Lower leg skin (tissue), 4 donors: ENCODE data around the gene NTRK2. TPM values are rescaled to one million over a fixed set of nuclear protein-coding genes. Genes with fewer than 3 reads are reported as not detected.

Experiments used
- DNase-seq, 2 donors: peaks; one replicate each; pipeline ENCODE4 v3.0.0-alpha.2; 2019; ENCODE audit warnings: low spot score in 2 of 2
- H3K4me3 ChIP-seq: fragments of 200-600 bp; sonication (generic); 2 replicates; pipeline ENCODE4 v1.5.1; 2017; ENCODE audit warnings: mild to moderate bottlenecking, low read depth; ENCODE audit not compliant: poor library complexity, severe bottlenecking
- CTCF ChIP-seq, 3 donors: fragments of 450-650 bp; IDR thresholded peaks; one replicate each; pipeline ENCODE4 v1.5.1; 2016; ENCODE audit warnings: antibody characterized with exemption in 3 of 3, mild to moderate bottlenecking in 3 of 3, moderate library complexity in 2 of 3
- POLR2A ChIP-seq, 2 donors: fragments of 450-650 bp; IDR thresholded peaks; one replicate each; pipeline ENCODE4 v1.6.1; 2016 to 2017; ENCODE audit warnings: antibody characterized with exemption in 2 of 2, mild to moderate bottlenecking in 1 of 2, moderate library complexity in 1 of 2
- WGBS, 2 donors: methylation state at CpG; one replicate each; pipeline ENCODE4 v1.1.5; 2018; 5-methylcytosine and 5-hydroxymethylcytosine counted together
- intact Hi-C: fragments of 100-400 bp; cut with DNase I; formaldehyde crosslinking; loops from one replicate; pipeline ENCODE4 v1.15.0; 2023; ENCODE audit warnings: low total_unique reads
- total RNA-seq, 4 donors: library from RNA; depleted of rRNA; stranded (reverse); fragments of >200 nt; gene quantifications; one replicate each; pipeline ENCODE4 v1.1.0, GENCODE V29; 2016

NTRK2 gene
- total RNA-seq, 4 donors from 2014 or later: 6.2 to 16.3 (median 10.3) TPM

- intact Hi-C loops: no loop called here
- H3K4me3 ChIP-seq: no peak overlapping the region
- no peak for DNase-seq
- TF ChIP-seq CTCF (IDR thresholded peaks at IDR 0.05) (no peak), POLR2A (IDR thresholded peaks at IDR 0.05) (no peak)
- WGBS, 2 donors: 50 to 52% methylated on average over 4 of the region's 4 CpGs
Observed at GRCh38 chr9:84673806-84674205, 4.3 kb downstream of the NTRK2 start.

- no peak overlapping the region for H3K4me3 ChIP-seq
- no peak for DNase-seq
- intact Hi-C loops: no loop called here
- WGBS, 2 donors: 79 to 84% methylated on average over 5 of the region's 5 CpGs
- TF ChIP-seq POLR2A (IDR thresholded peaks at IDR 0.05) (no peak), CTCF (IDR thresholded peaks at IDR 0.05) (no peak)
Observed at GRCh38 chr9:84677080-84677479, 7.6 kb downstream of the NTRK2 start.

GRCh38 chr9:84679571-84679970 lies 10.0 kb downstream of the NTRK2 start:
- 90 to 91% methylated on average over 1 of the region's 1 CpG for WGBS, 2 donors

GRCh38 chr9:84681516-84682285 lies 12.2 kb downstream of the NTRK2 start:
- intact Hi-C loops: no loop called here
- DNase-seq: no peak
- H3K4me3 ChIP-seq: no peak overlapping the region
- 93 to 96% methylated on average over 6 of the region's 6 CpGs for WGBS, 2 donors
- TF ChIP-seq CTCF (IDR thresholded peaks at IDR 0.05) (no peak), POLR2A (IDR thresholded peaks at IDR 0.05) (no peak)

More at GRCh38 chr9:84679571-84679970, 10.0 kb downstream of the NTRK2 start:
- no peak for DNase-seq
- intact Hi-C loops: no loop called here
- no peak overlapping the region for H3K4me3 ChIP-seq
- TF ChIP-seq POLR2A (IDR thresholded peaks at IDR 0.05) (no peak), CTCF (IDR thresholded peaks at IDR 0.05) (no peak)

- no peak overlapping the region for H3K4me3 ChIP-seq
- intact Hi-C loops: no loop called here
- TF ChIP-seq CTCF (IDR thresholded peaks at IDR 0.05) (no peak), POLR2A (IDR thresholded peaks at IDR 0.05) (no peak)
- WGBS, 2 donors: 69 to 70% methylated on average over 1 of the region's 1 CpG
- DNase-seq: no peak
Observed at GRCh38 chr9:84686068-84686467, 16.5 kb downstream of the NTRK2 start.

- intact Hi-C loops: no loop called here
- no peak for DNase-seq
- WGBS, 2 donors: 74 to 77% methylated on average over 4 of the region's 4 CpGs
- TF ChIP-seq POLR2A (IDR thresholded peaks at IDR 0.05): no peak
- no peak for TF ChIP-seq CTCF (IDR thresholded peaks at IDR 0.05)
- H3K4me3 ChIP-seq: no peak overlapping the region
Observed at GRCh38 chr9:84688956-84689355, 19.4 kb downstream of the NTRK2 start.
